Memory B cell (primary cell): ENCODE measurements around the gene EIF3I.

Source experiments
- ATAC-seq: fragments of 150-1000 bp; cut with Tn5 transposase; 2 replicates; pipeline ENCODE4 v1.10.0; 2021; ENCODE audit warnings: low read depth, mild to moderate bottlenecking, moderate library complexity
- DNase-seq, 2 donors: peaks; one replicate each; pipeline ENCODE4 v3.0.0; 2022; ENCODE audit warnings: low spot score in 2 of 2
- H3K27ac Mint-ChIP-seq: one replicate; pipeline ENCODE4 v1.8.0; 2022; ENCODE audit warnings: mild to moderate bottlenecking, moderate library complexity, mixed read lengths
- H3K27me3 Mint-ChIP-seq: one replicate; pipeline ENCODE4 v1.8.0; 2022; ENCODE audit warnings: mixed read lengths
- H3K36me3 Mint-ChIP-seq: one replicate; pipeline ENCODE4 v1.8.0; 2022; ENCODE audit warnings: mild to moderate bottlenecking, mixed read lengths
- H3K4me1 Mint-ChIP-seq: one replicate; pipeline ENCODE4 v1.8.0; 2022; ENCODE audit warnings: mixed read lengths
- H3K4me3 Mint-ChIP-seq: one replicate; pipeline ENCODE4 v1.8.0; 2022; ENCODE audit warnings: mild to moderate bottlenecking, moderate library complexity, mixed read lengths
- H3K9me3 Mint-ChIP-seq: one replicate; pipeline ENCODE4 v1.8.0; 2022; ENCODE audit warnings: mixed read lengths

The EIF3I gene

DNA sequence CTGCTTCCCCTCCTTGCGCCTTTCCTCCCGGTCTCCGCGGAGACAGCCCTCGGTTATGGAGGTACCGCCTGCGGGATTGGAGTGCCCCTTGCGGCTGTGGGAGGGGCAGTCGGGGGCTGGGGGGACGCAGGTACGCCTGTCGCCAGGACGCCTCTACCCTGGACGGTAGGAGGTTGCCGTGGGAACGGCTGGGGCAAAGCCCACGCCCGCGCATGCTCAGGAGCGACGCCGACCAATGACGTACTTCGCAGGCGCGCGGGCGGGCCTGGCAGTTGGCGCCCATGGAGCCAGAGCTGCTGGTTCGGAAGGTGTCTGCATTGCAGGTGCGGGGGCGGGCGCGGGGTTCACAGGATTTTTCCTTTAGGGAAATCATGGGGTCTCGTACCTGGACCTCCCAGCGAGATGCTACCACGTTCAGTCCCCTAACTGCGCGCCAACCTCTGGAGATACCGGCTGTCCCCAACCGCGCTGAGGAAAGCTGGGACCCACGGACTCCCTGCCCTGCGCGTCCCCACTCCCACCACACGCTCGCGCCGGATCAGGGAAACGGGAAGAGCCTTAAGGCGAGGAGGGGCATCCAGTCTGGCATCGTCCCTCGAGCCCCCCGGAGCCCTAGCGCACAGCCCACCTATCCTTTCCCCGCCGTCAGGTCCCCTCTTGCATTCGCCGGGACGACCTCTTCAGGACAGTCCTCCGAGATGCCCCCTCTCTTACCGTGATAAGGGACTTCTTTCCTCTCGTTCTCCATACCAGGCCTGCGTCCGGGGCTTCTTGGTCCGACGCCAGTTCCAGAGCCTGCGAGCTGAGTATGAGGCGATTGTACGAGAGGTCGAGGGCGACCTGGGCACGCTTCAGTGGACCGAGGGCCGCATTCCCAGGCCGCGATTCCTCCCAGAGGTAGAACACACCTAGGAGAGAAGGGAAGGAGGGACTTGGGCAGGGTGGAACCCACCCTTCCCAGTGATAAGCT is 16.5 kb upstream of the EIF3I start, which contains the start of gene IQCC:
Gene IQCC, plus strand, starts transcription at position 271 of the 970 bp plus-strand sequence. Its CDS starts 11 bp downstream, at position 282.
- H3K9me3 Mint-ChIP-seq: no peaks in the 10 kb centered on the region
- ATAC-seq (peak; percentile 65), DNase-seq (peak; percentile 78 to 79)
- H3K4me3 Mint-ChIP-seq: peak within 1 kb of the TSS; percentile 87
- no peaks in the 10 kb centered on the region for H3K27me3 Mint-ChIP-seq
- peaks cover 34% of the 10 kb centered on the region for H3K4me1 Mint-ChIP-seq
- peak within 1 kb of the TSS; percentile 89 for H3K27ac Mint-ChIP-seq
- no peaks in the 10 kb centered on the region for H3K36me3 Mint-ChIP-seq

DNA sequence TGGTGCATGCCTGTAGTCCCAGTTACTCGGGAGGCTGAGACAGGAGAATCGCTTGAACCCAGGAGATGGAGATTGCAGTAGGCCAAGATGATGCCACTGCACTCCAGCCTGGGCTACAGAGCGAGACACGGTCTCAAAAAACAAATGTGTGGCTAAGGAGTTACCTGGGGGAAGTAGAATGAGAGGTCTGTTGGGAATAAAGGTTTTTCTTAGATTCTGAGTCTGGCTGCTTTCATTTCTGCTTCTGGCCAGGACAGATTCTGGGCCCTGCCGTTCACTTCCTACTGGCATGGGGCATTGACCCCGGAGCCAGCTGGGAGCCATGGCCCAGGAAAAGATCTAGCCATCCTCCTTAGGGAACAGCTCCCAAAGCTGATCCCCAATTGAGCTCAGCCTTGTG is 13.7 kb upstream of the EIF3I start:
- ATAC-seq: peak; percentile 68
- H3K27ac Mint-ChIP-seq: no peak overlapping the region

GRCh38 chr1:32208891-32209328 is 13.3 kb upstream of the EIF3I start, which contains the start of gene DCDC2B:
Gene DCDC2B, plus strand, starts transcription at chr1:32209089. Its CDS starts 5 bp downstream, at chr1:32209094.
- H3K36me3 Mint-ChIP-seq: no peaks in the 10 kb centered on the region
- peak within 1 kb of the TSS; percentile 31 for H3K27ac Mint-ChIP-seq
- ATAC-seq: no peak
- DNase-seq: no peak
- H3K4me1 Mint-ChIP-seq: peaks cover 21% of the 10 kb centered on the region
- no peaks in the 10 kb centered on the region for H3K27me3 Mint-ChIP-seq
- H3K4me3 Mint-ChIP-seq: no peak within 1 kb of the TSS
- H3K9me3 Mint-ChIP-seq: no peaks in the 10 kb centered on the region

More for the DNA sequence above, 13.7 kb upstream of the EIF3I start:
- H3K36me3 Mint-ChIP-seq: no peaks in the 10 kb centered on the region
- no peaks in the 10 kb centered on the region for H3K27me3 Mint-ChIP-seq
- H3K9me3 Mint-ChIP-seq: no peaks in the 10 kb centered on the region
- H3K4me1 Mint-ChIP-seq: peaks cover 21% of the 10 kb centered on the region
- no peak overlapping the region for H3K4me3 Mint-ChIP-seq
- no peak for DNase-seq

DNA sequence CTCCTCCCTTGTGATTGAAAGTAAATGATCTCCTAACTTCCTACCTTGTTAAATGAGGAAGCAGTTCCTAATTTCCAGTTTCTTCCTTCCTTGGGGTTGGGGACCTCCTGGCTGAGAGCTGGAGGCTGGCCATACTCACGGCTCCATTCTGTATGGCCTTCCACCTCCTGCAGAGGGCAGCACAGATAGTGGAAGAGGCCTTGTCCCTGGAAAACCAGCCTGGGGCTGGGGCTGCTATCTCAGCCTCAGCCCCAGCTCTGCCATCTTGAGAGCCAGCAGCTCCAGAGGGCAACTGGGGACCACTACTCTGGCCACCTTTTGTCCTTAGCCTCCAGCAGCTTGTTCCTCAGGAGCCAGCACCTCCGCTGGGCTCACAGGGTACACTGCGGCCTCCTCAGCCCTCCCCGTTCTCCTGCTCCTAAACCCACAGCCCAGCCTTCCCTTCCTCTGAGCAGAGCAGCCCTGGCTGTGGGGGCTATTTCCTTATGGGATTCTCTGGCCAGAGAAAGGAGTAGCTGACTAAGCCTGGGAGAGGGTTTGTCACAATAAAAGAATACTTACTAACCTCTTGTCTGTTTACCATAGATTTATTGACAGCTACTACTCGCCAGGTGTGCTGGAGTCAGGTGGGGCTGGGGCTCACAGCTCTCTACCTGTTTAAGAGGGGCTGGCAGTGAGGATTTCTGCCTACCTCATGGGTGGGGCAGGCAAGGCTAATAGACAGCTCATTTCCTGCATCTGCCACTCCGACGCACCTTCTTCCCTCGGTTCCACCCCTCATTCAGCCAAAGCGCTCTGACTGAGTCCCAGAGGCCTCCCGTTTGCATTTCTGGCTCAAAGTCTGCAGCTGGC is 6.4 kb upstream of the EIF3I start:
- ATAC-seq (peak; percentile 95), DNase-seq (peak in 1 of 2 donors; percentile 50)
- Mint-ChIP-seq H3K27me3 (no peaks in the 10 kb centered on the region), H3K4me1 (peaks cover 11% of the 10 kb centered on the region), H3K36me3 (peaks cover 13% of the 10 kb centered on the region), H3K9me3 (no peaks in the 10 kb centered on the region), H3K27ac (no peak overlapping the region), H3K4me3 (no peak overlapping the region)

GRCh38 chr1:32216566-32216965 is 5.6 kb upstream of the EIF3I start:
- ATAC-seq: no peak
- Mint-ChIP-seq H3K4me3 (no peak overlapping the region), H3K9me3 (no peaks in the 10 kb centered on the region), H3K27me3 (no peaks in the 10 kb centered on the region), H3K36me3 (peaks cover 13% of the 10 kb centered on the region), H3K27ac (no peak overlapping the region), H3K4me1 (peaks cover 16% of the 10 kb centered on the region)
- DNase-seq: no peak

DNA sequence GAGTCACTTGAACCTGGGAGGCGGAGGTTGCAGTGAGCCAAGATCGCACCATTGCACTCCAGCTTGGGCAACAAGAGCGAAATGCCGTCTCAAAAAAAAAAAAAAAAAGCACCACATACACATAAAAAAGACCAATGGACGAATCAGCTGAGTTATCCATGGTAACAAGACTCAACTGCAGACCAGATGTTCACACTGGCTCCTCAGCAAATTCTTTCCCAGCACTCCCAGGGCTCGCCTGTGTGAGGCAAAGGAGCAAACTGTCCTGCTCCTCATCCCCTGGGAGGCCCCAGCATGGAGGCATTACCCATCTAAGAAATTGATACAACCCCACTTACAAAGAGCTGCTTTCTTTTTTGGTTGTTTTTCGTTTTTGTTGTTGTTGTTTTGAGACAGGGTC is 3.2 kb upstream of the EIF3I start:
- no peaks in the 10 kb centered on the region for H3K27me3 Mint-ChIP-seq
- H3K9me3 Mint-ChIP-seq: no peaks in the 10 kb centered on the region
- ATAC-seq (no peak), DNase-seq (no peak)
- peaks cover 19% of the 10 kb centered on the region for H3K4me1 Mint-ChIP-seq
- peaks cover 15% of the 10 kb centered on the region for H3K36me3 Mint-ChIP-seq
- H3K27ac Mint-ChIP-seq: peak overlapping the region; percentile 38
- H3K4me3 Mint-ChIP-seq: no peak overlapping the region

DNA sequence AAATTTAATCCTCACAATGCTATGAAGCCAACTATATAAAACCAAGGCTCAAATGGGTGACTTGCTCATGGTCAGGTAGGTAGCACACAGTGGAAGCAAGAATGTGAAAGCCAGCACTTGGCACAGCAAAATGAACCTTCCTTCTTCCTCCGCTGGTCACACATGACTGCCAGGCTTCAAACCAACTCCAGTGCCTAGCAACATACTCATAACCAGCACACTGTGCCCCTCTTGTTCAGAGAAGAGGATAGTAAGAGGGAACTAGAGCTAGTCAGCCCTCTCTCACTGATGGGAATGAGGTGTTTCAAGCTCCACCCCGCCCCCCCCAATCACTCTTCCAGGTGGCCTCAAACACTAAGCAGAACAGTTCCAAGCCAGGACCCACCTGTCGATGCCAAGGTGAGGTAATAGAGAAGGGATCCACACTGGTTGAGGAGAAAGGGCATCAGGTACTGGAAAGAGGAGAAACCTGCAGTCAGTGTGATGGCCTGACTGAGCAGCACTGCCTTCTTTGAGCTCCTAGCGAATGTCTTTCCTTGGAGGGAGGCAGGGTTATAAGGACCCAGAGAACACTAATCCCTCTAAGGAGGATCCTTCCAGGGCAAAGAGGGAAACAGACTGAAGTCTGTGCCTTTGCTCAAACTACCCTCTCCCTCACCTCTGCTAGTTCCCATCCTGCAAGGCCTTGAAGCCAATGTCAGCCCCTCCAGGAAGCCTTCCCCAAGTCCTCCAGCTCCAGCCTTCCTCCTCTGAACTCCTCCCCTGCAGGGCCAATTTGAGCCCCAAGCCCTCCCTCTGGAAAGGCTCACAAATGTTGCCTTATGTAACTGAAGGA is 1.2 kb upstream of the EIF3I start:
- H3K36me3 Mint-ChIP-seq: peaks cover 19% of the 10 kb centered on the region
- ATAC-seq (peak; percentile 63), DNase-seq (no peak)
- H3K9me3 Mint-ChIP-seq: no peaks in the 10 kb centered on the region
- no peaks in the 10 kb centered on the region for H3K27me3 Mint-ChIP-seq
- peaks cover 22% of the 10 kb centered on the region for H3K4me1 Mint-ChIP-seq
- peak overlapping the region; percentile 97 for H3K27ac Mint-ChIP-seq
- peak overlapping the region; percentile 98 for H3K4me3 Mint-ChIP-seq

- Mint-ChIP-seq H3K27me3 (no peaks in the 10 kb centered on the region), H3K9me3 (no peaks in the 10 kb centered on the region), H3K36me3 (peaks cover 15% of the 10 kb centered on the region), H3K4me1 (peaks cover 22% of the 10 kb centered on the region), H3K27ac (peak overlapping the region; percentile 97), H3K4me3 (peak overlapping the region; percentile 98)
- DNase-seq (no peak), ATAC-seq (no peak)
These were observed 627 bp upstream of the EIF3I start for GRCh38 chr1:32221581-32221979.

DNA sequence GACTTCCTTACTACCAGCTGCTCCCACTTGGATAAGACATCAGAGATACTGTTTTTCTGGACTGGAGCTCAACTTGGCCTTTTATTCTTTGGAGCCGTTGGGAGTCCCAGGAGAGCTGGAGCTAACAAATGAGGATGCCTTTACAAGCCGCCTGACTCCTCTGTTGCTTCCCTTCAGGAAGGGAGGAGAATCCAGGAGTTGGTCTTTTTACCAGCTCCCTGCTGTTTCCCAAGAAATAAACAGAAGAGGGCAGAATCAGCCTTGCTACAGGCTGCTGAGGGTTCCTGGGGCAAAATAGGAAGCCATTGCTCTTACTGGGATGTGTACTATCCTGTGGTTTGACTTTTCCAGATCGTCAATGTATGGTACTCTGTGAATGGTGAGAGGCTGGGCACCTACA is 1.5 kb downstream of the EIF3I start:
- Mint-ChIP-seq H3K4me1 (peaks cover 20% of the 10 kb centered on the region), H3K9me3 (no peaks in the 10 kb centered on the region), H3K36me3 (peaks cover 23% of the 10 kb centered on the region)

GRCh38 chr1:32224285-32224684 is 2.1 kb downstream of the EIF3I start:
- H3K4me1 Mint-ChIP-seq: peaks cover 20% of the 10 kb centered on the region
- DNase-seq (no peak), ATAC-seq (no peak)
- H3K4me3 Mint-ChIP-seq: peak overlapping the region; percentile 41
- no peaks in the 10 kb centered on the region for H3K9me3 Mint-ChIP-seq
- no peaks in the 10 kb centered on the region for H3K27me3 Mint-ChIP-seq
- peaks cover 28% of the 10 kb centered on the region for H3K36me3 Mint-ChIP-seq
- peak overlapping the region; percentile 82 for H3K27ac Mint-ChIP-seq

More for the DNA sequence above, 1.5 kb downstream of the EIF3I start:
- DNase-seq: no peak
- no peaks in the 10 kb centered on the region for H3K27me3 Mint-ChIP-seq
- no peak for ATAC-seq
- H3K27ac Mint-ChIP-seq: peak overlapping the region; percentile 82
- H3K4me3 Mint-ChIP-seq: peak overlapping the region; percentile 98

DNA sequence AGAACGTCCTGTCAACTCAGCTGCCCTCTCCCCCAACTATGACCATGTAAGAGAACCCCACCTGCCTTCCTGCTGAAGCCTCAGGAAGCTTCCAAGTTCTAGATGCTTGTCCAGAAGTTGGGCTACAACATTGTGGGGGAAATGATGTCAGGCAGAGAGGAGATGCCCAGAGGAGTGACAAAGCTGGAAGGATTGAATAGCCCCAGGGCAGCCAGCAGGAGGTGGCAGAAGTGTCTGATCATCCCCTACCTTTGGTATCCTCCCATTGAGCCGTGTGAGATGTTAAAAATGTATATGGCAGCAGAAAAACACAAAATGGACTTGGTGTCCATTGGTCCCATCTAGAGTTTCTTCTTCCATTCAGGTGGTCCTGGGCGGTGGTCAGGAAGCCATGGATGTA is 6.6 kb downstream of the EIF3I start:
- DNase-seq (no peak), ATAC-seq (no peak)
- H3K9me3 Mint-ChIP-seq: no peaks in the 10 kb centered on the region
- peaks cover 7% of the 10 kb centered on the region for H3K4me1 Mint-ChIP-seq
- H3K4me3 Mint-ChIP-seq: no peak overlapping the region
- H3K36me3 Mint-ChIP-seq: peaks cover 33% of the 10 kb centered on the region
- H3K27me3 Mint-ChIP-seq: no peaks in the 10 kb centered on the region
- no peak overlapping the region for H3K27ac Mint-ChIP-seq

- DNase-seq (no peak), ATAC-seq (no peak)
- Mint-ChIP-seq H3K27me3 (no peaks in the 10 kb centered on the region), H3K4me1 (peaks cover 4% of the 10 kb centered on the region), H3K9me3 (no peaks in the 10 kb centered on the region), H3K36me3 (peaks cover 25% of the 10 kb centered on the region), H3K4me3 (no peak overlapping the region), H3K27ac (peak overlapping the region; percentile 19)
These were observed 9.7 kb downstream of the EIF3I start for GRCh38 chr1:32231843-32232432.
